ENCODE results near the gene P3R3URF.

Gene P3R3URF

GRCh38 chr1:46193984-46194570 is 17.8 kb upstream of the P3R3URF start:
- DNase-seq = no peak

GRCh38 chr1:46193285-46193684 is 17.0 kb upstream of the P3R3URF start:
- DNase-seq = no peak

DNA sequence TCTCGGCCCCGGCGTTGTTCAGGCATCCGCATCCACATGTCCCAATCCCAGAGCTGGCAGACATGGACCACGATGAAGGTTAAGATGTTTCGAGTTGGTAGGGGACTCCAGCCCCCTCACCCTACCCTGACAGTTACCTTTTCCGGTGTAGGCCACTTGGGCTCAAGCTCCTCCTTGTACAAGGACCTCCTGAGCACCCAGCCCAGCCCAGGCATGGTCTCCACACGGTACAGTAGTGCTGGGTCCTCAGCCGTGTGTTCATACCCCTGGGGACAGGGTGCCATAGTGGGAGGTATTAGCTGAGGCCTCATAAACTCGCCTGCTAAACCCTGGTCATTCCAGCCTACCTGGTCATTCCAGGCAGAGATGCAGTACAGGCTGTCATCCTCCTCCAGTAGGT is 15.9 kb upstream of the P3R3URF start:
- DNase-seq = no peak

DNA sequence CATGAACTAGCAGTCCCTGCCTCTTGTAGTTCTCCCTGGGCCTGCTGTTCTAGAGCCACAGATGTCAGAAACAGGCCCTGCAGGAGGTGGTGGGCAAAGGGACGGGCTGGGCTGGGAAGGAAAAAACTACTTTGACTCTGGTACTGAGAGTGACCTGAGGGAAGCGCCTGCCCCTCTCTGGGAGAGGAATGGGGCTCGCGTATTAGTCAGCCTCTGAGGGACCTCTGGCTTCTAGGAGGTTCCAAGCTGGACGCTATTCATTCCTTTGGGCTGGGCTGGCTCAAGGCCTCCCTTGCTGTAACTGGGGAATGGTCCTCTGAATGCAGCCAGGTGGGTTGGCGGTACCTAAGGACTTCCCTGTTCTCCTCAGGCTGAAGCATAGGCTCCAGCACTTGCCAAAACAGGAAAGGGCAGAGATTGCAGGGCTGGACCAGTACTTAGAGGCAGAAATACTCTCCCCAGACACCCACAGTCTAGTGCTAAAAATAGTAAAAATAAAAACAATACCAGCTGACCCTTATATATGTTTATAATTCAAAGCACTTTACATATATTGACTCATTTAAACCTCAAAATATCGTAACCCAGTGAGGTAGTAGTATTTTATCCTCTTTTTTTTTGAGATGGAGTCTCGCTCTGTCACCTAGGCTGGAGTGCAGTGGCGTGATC is 14.9 kb upstream of the P3R3URF start:
- DNase-seq = no peak

DNA sequence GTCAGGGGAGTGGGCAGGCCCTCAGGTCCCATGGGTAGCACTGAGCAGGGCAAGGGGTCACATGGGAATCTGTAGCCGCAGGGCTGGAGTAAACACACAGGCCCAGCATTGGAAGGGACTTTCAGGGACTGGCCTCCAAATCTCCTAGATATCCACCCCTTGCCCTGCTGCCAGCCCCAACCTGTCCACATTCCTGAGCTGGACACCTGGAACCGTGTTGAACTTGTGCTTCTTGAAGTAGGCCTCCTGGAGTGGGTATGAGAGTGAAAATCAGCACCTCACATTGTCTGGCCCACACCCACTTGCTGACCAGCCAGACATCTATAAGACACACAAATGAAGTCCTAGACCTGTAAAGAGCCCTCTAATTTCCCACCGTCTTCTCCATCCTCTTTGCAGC is 14.3 kb upstream of the P3R3URF start:
- no peak for DNase-seq

GRCh38 chr1:46188295-46189030 is 12.2 kb upstream of the P3R3URF start:
- no peak for DNase-seq

GRCh38 chr1:46187106-46187869 is 11.0 kb upstream of the P3R3URF start:
- DNase-seq = no peak

- no peak for DNase-seq
These were observed 9.8 kb upstream of the P3R3URF start for GRCh38 chr1:46186076-46186475.

DNA sequence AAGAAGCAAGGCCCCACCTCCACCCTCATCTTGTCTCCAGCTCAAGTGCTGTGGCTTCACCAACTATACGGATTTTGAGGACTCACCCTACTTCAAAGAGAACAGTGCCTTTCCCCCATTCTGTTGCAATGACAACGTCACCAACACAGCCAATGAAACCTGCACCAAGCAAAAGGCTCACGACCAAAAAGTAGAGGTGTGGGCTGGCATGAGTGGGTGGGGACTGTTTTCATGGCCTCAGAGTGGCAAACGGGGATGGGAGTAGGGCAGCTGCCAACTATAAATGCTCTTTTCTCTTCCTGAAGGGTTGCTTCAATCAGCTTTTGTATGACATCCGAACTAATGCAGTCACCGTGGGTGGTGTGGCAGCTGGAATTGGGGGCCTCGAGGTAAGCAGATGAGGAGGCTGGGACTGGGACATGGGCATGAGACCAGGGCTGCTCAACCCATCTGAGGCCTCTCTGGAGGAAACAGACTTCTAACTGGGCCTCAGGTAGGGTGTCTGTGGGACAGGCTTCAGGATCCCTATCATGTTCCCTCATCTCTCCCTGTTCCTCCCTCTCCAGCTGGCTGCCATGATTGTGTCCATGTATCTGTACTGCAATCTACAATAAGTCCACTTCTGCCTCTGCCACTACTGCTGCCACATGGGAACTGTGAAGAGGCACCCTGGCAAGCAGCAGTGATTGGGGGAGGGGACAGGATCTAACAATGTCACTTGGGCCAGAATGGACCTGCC is 8.8 kb upstream of the P3R3URF start:
- DNase-seq = peak; percentile 37 to 60

DNA sequence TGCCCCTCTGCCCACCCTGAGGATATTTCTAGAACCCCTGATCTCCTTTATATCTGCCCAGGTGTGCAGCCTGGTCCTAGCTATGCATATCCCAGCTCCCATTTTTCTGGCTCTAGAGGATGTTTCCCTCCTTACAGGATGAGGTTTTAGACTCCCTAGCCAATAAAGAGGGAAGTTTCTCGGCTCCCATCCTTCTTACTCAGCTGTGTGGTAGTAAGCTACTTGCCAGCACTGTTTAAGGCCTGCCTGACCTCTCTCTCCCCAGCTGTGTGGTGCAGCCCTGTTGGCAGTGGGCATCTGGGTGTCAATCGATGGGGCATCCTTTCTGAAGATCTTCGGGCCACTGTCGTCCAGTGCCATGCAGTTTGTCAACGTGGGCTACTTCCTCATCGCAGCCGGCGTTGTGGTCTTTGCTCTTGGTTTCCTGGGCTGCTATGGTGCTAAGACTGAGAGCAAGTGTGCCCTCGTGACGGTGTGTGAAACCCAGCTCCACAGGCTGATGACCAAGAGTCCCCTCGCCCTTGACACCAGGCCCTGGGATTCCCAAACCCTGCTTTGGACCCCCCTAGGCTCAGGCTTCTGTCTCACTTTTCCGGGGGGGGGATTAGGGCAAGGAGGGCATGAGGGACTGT is 7.8 kb upstream of the P3R3URF start:
- no peak for DNase-seq

GRCh38 chr1:46183079-46183847 is 7.0 kb upstream of the P3R3URF start:
- DNase-seq = no peak

DNA sequence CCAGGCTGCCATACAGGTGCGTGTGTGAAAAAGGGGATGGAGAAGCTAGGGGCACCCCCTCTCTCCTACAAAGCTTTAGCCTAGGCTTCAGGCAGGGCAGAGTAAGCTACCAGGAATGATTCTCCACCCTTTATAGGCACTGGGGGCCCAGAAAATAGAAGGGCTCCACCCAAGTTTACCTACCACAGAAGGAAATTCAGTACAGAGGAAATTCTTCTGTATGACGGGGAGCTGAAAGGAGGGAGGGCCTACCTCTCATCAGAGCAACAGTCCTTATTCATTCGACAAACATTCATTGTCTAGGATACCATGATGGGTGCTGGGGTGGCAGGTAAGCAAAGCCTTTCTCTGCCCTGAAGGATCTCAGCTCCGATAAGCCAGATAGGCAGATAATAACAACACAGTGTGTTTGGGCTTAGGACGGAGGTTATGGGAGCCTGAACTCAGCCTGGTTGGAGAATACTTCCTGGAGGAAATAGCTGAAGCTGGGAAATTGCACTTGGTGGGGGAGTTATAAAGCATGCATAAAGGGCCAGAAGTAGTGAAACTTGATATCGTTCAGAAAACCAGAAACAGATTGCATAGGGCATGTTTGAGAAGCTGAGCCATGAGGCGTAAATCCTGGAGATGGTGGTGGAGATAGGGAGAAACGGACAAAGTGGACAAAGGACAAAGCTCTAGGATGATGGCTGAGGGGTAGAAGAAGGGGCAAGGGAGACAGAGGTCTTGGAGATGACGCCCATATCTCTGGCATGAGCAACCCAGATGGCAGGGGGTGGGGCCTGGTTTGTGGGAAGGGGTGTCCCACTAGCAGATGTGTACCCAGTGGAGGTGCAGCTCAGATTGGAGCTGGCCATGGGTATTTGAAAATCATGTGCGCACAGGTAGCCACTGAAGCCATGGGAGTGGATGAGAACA is 5.3 kb upstream of the P3R3URF start:
- no peak for DNase-seq

GRCh38 chr1:46180082-46180616 is 3.9 kb upstream of the P3R3URF start:
- no peak for DNase-seq

- peak; percentile 61 to 72 for DNase-seq
These were observed 3.1 kb upstream of the P3R3URF start for GRCh38 chr1:46179138-46180081.

- DNase-seq = no peak
These were observed 1.0 kb downstream of the P3R3URF start for GRCh38 chr1:46175243-46175642.

DNA sequence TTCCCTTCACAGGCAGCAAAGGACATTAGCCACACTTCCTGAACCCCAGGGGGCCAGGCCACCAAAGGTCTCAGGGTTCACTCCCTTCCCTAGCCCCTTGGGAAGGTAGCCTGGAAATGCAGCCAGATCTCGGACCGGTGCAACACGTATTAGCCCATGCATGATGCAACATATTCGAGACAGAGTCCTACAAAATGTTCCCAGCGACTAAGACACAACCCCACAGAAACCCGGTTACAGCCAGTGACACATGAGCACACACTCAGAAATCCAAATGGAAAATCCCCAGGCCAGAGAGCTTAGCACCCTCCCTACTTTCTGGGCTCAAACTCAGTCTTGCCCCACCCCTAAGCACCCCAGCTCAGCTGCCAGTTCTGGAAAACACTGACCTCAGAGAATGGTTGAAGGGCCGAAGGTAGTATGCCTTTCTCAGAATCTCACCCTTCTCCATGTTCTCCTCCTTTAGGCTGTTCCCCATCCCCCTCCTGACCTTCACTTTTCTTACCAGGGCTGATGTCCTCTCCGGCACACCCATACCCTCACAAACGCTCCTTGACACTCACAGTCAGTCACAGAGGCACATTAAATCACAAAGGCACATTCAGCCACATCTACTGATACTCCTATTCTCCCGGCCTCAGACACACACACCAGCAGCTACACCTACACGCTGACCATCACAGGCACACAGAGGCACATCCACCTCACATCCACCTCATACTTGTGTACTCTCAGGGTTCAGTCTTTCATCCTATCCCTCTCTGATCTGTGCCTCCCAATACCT is 1.6 kb downstream of the P3R3URF start, which contains the start of gene TSPAN1:
Gene TSPAN1 (plus strand): TSS at position 640 of the 784 bp plus-strand sequence. CDS start 6,021 bp downstream, outside the sequence.
- DNase-seq = no peak

- no peak for DNase-seq
These were observed 2.9 kb downstream of the P3R3URF start for GRCh38 chr1:46173361-46173856.

- no peak for DNase-seq
These were observed 4.0 kb downstream of the P3R3URF start for GRCh38 chr1:46172321-46172720.
